ENCODE results near the gene CMC1.

- TF ChIP-seq POLR2AphosphoS5 (IDR thresholded peaks at IDR 0.05; ENCODE audit: low read depth, low read length), result no peak
- TF ChIP-seq CTCF (IDR thresholded peaks at IDR 0.05), result no peak
- no peak for TF ChIP-seq REST (IDR thresholded peaks at IDR 0.05; ENCODE audit: insufficient read depth in 1 of 2, low read depth in 2 of 2, low read length in 1 of 2)
- no peak for TF ChIP-seq TCF7L2 (IDR thresholded peaks at IDR 0.05; ENCODE audit: low read depth, low read length)
Observed at GRCh38 chr3:28212681-28213080, 28.7 kb upstream of the CMC1 start.
